ENCODE data around the gene PRKCA.
A peak's percentile ranks its signal among the peaks of the same experiment; 100 is the strongest.
"Not testable (repeated sequence)": the region's sequence is repeated elsewhere in the genome, so short reads cannot be mapped to it uniquely, and the experiment has no call there.

The PRKCA gene

GRCh38 chr17:66715745-66716156 lies 413.3 kb downstream of the PRKCA start:
- Mint-ChIP-seq H3K27me3 (no peaks in the 10 kb centered on the region), H3K36me3 (peaks cover 18% of the 10 kb centered on the region), H3K4me3 (no peak overlapping the region), H3K27ac (no peak overlapping the region), H3K4me1 (ENCODE audit: low read depth) (peaks cover 26% of the 10 kb centered on the region), H3K9me3 (ENCODE audit: low read depth) (no peaks in the 10 kb centered on the region)

- Mint-ChIP-seq H3K36me3 (peaks cover 20% of the 10 kb centered on the region), H3K27ac (no peak overlapping the region), H3K27me3 (no peaks in the 10 kb centered on the region), H3K4me1 (ENCODE audit: low read depth) (peaks cover 22% of the 10 kb centered on the region), H3K9me3 (ENCODE audit: low read depth) (no peaks in the 10 kb centered on the region), H3K4me3 (no peak overlapping the region)
Observed at GRCh38 chr17:66716236-66717026, 414.0 kb downstream of the PRKCA start.

- peaks cover 14% of the 10 kb centered on the region for H3K4me1 Mint-ChIP-seq (ENCODE audit: low read depth)
- H3K27me3 Mint-ChIP-seq = no peaks in the 10 kb centered on the region
- no peak overlapping the region for H3K27ac Mint-ChIP-seq
- H3K9me3 Mint-ChIP-seq (ENCODE audit: low read depth) = no peaks in the 10 kb centered on the region
- H3K36me3 Mint-ChIP-seq = peaks cover 20% of the 10 kb centered on the region
- H3K4me3 Mint-ChIP-seq = no peak overlapping the region
Observed at GRCh38 chr17:66717641-66718058, 415.2 kb downstream of the PRKCA start.

- H3K4me3 Mint-ChIP-seq = no peak overlapping the region
- no peak overlapping the region for H3K27ac Mint-ChIP-seq
- H3K27me3 Mint-ChIP-seq = no peaks in the 10 kb centered on the region
- H3K36me3 Mint-ChIP-seq = peaks cover 20% of the 10 kb centered on the region
- H3K9me3 Mint-ChIP-seq (ENCODE audit: low read depth) = no peaks in the 10 kb centered on the region
- peaks cover 9% of the 10 kb centered on the region for H3K4me1 Mint-ChIP-seq (ENCODE audit: low read depth)
Observed at GRCh38 chr17:66720027-66720426, 417.6 kb downstream of the PRKCA start.

GRCh38 chr17:66720567-66720966 lies 418.2 kb downstream of the PRKCA start:
- peaks cover 22% of the 10 kb centered on the region for H3K36me3 Mint-ChIP-seq
- peak overlapping the region; percentile 28 for H3K27ac Mint-ChIP-seq
- H3K27me3 Mint-ChIP-seq = no peaks in the 10 kb centered on the region
- H3K4me3 Mint-ChIP-seq = no peak overlapping the region
- peaks cover 12% of the 10 kb centered on the region for H3K4me1 Mint-ChIP-seq (ENCODE audit: low read depth)
- no peaks in the 10 kb centered on the region for H3K9me3 Mint-ChIP-seq (ENCODE audit: low read depth)

GRCh38 chr17:66722341-66722740 lies 419.9 kb downstream of the PRKCA start:
- peaks cover 15% of the 10 kb centered on the region for H3K36me3 Mint-ChIP-seq
- H3K4me1 Mint-ChIP-seq (ENCODE audit: low read depth) = peaks cover 10% of the 10 kb centered on the region
- H3K27me3 Mint-ChIP-seq = no peaks in the 10 kb centered on the region
- no peak overlapping the region for H3K4me3 Mint-ChIP-seq
- no peaks in the 10 kb centered on the region for H3K9me3 Mint-ChIP-seq (ENCODE audit: low read depth)
- H3K27ac Mint-ChIP-seq = no peak overlapping the region

- Mint-ChIP-seq H3K9me3 (ENCODE audit: low read depth) (no peaks in the 10 kb centered on the region), H3K4me3 (no peak overlapping the region), H3K27ac (peak overlapping the region; percentile 16), H3K36me3 (peaks cover 10% of the 10 kb centered on the region), H3K27me3 (no peaks in the 10 kb centered on the region), H3K4me1 (ENCODE audit: low read depth) (peaks cover 11% of the 10 kb centered on the region)
Observed at GRCh38 chr17:66724581-66725341, 422.3 kb downstream of the PRKCA start.

GRCh38 chr17:66725438-66725837 lies 423.0 kb downstream of the PRKCA start:
- H3K27me3 Mint-ChIP-seq; H3K36me3 Mint-ChIP-seq; H3K4me3 Mint-ChIP-seq; H3K9me3 Mint-ChIP-seq (ENCODE audit: low read depth): not testable (repeated sequence)
- Mint-ChIP-seq H3K4me1 (ENCODE audit: low read depth) (peaks cover 10% of the 10 kb centered on the region), H3K27ac (peak overlapping the region; percentile 16)

GRCh38 chr17:66725956-66726355 lies 423.5 kb downstream of the PRKCA start:
- Mint-ChIP-seq H3K4me3 (no peak overlapping the region), H3K27ac (no peak overlapping the region), H3K36me3 (peaks cover 5% of the 10 kb centered on the region), H3K27me3 (no peaks in the 10 kb centered on the region), H3K9me3 (ENCODE audit: low read depth) (no peaks in the 10 kb centered on the region), H3K4me1 (ENCODE audit: low read depth) (peaks cover 6% of the 10 kb centered on the region)

- no peak overlapping the region for H3K27ac Mint-ChIP-seq
- H3K4me3 Mint-ChIP-seq = no peak overlapping the region
- H3K4me1 Mint-ChIP-seq (ENCODE audit: low read depth) = peaks cover 6% of the 10 kb centered on the region
- H3K27me3 Mint-ChIP-seq = no peaks in the 10 kb centered on the region
- peaks cover 5% of the 10 kb centered on the region for H3K36me3 Mint-ChIP-seq
- no peaks in the 10 kb centered on the region for H3K9me3 Mint-ChIP-seq (ENCODE audit: low read depth)
Observed at GRCh38 chr17:66726371-66726770, 424.0 kb downstream of the PRKCA start.

GRCh38 chr17:66726846-66727245 lies 424.4 kb downstream of the PRKCA start:
- Mint-ChIP-seq H3K9me3 (ENCODE audit: low read depth) (no peaks in the 10 kb centered on the region), H3K4me1 (ENCODE audit: low read depth) (peaks cover 6% of the 10 kb centered on the region), H3K27me3 (no peaks in the 10 kb centered on the region), H3K4me3 (no peak overlapping the region), H3K27ac (no peak overlapping the region), H3K36me3 (peaks cover 5% of the 10 kb centered on the region)

- Mint-ChIP-seq H3K4me3 (no peak overlapping the region), H3K27me3 (no peaks in the 10 kb centered on the region), H3K27ac (no peak overlapping the region), H3K9me3 (ENCODE audit: low read depth) (no peaks in the 10 kb centered on the region), H3K36me3 (peaks cover 5% of the 10 kb centered on the region), H3K4me1 (ENCODE audit: low read depth) (peaks cover 6% of the 10 kb centered on the region)
Observed at GRCh38 chr17:66727634-66728570, 425.5 kb downstream of the PRKCA start.

GRCh38 chr17:66730461-66730923 lies 428.1 kb downstream of the PRKCA start:
- Mint-ChIP-seq H3K4me1 (ENCODE audit: low read depth) (peaks cover 1% of the 10 kb centered on the region), H3K4me3 (no peak overlapping the region), H3K36me3 (peaks cover 2% of the 10 kb centered on the region), H3K27ac (no peak overlapping the region), H3K9me3 (ENCODE audit: low read depth) (no peaks in the 10 kb centered on the region), H3K27me3 (no peaks in the 10 kb centered on the region)

- Mint-ChIP-seq H3K4me1 (ENCODE audit: low read depth) (no peaks in the 10 kb centered on the region), H3K27me3 (no peaks in the 10 kb centered on the region), H3K36me3 (peaks cover 5% of the 10 kb centered on the region), H3K27ac (no peak overlapping the region), H3K9me3 (ENCODE audit: low read depth) (no peaks in the 10 kb centered on the region), H3K4me3 (no peak overlapping the region)
Observed at GRCh38 chr17:66733759-66734158, 431.3 kb downstream of the PRKCA start.
